Activated B cell treated with CpG ODN at 0.5 μM for 24 hours (primary cell): ENCODE data around the gene PDE6H. TPM values are rescaled to one million over a fixed set of nuclear protein-coding genes. Genes with fewer than 3 reads are reported as not detected.
A peak's percentile ranks its signal among the peaks of the same experiment; 100 is the strongest.

Experiments used
- ATAC-seq: fragments of 200-7000 bp; cut with Tn5 transposase; one replicate; pipeline ENCODE4 v1.10.0; 2021; ENCODE audit warnings: low read depth, mild to moderate bottlenecking, moderate library complexity
- CTCF ChIA-PET: fragments of 350-600 bp; sonication (Branson Sonifier 250); formaldehyde crosslinking; loops from one replicate; lab custom pipeline; 2021; ENCODE audit warnings: antibody characterized with exemption; lab: Charles Lee
- POLR2A ChIA-PET: fragments of 350-600 bp; sonication (Branson Sonifier 250); formaldehyde crosslinking; loops from one replicate; lab custom pipeline; 2021; ENCODE audit warnings: antibody characterized with exemption; lab: Charles Lee
- DNase-seq: peaks from one replicate; pipeline ENCODE4 v3.0.0; 2022
- H3K27ac Mint-ChIP-seq: one replicate; pipeline ENCODE4 v1.8.0; 2020; ENCODE audit warnings: mixed read lengths
- H3K27me3 Mint-ChIP-seq: one replicate; pipeline ENCODE4 v1.8.0; 2021; ENCODE audit warnings: mixed read lengths
- H3K36me3 Mint-ChIP-seq: one replicate; pipeline ENCODE4 v1.8.0; 2021; ENCODE audit warnings: low read depth, mixed read lengths
- H3K4me1 Mint-ChIP-seq: one replicate; pipeline ENCODE4 v1.8.0; 2021; ENCODE audit warnings: mixed read lengths
- H3K4me3 Mint-ChIP-seq: one replicate; pipeline ENCODE4 v1.8.0; 2020; ENCODE audit warnings: mild to moderate bottlenecking, mixed read lengths
- H3K9me3 Mint-ChIP-seq: one replicate; pipeline ENCODE4 v1.8.0; 2020; ENCODE audit warnings: mixed read lengths
- intact Hi-C: fragments of 100-400 bp; cut with micrococcal nuclease; formaldehyde crosslinking; loops from one replicate; pipeline ENCODE4 v1.15.1; 2024
- total RNA-seq: library from RNA; stranded (reverse); gene quantifications from 2 replicates; pipeline ENCODE4 v1.2.3, GENCODE V29; 2022
- TF ChIP-seq, protein P1 (sequence below): fragments of 200-600 bp; IDR thresholded peaks from one replicate; pipeline ENCODE4 v1.8.0; 2022; ENCODE audit warnings: antibody characterized with exemption, mild to moderate bottlenecking

The PDE6H gene
- total RNA-seq, 1 donor from 2014 or later: not detected

- Mint-ChIP-seq H3K9me3 (peaks cover 13% of the 10 kb centered on the region), H3K4me1 (peaks cover 78% of the 10 kb centered on the region), H3K27ac (peak overlapping the region; percentile 67), H3K36me3 (no peaks in the 10 kb centered on the region), H3K27me3 (no peaks in the 10 kb centered on the region), H3K4me3 (no peak overlapping the region)
- DNase-seq (no peak), ATAC-seq (no peak)
- ChIA-PET CTCF (interaction anchor here (0.8 to 5.3 kb wide), 4 partner anchors 45 to 147 kb away, joined by 3 to 139 read pairs (median 17); partner anchors contain the start of genes ART4 and ERP27), POLR2A (interaction anchor here (2.0 to 4.3 kb wide), 2 partner anchors 31 to 222 kb away, joined by 6 to 19 read pairs; partner anchors contain the start of gene ARHGDIB)
- intact Hi-C loops: loop anchor here (1.0 to 10.0 kb wide), 4 partner anchors 31 to 532 kb away; partner anchors contain the start of genes ARHGDIB, C12orf60 and WBP11
- TF ChIP-seq, protein P1, sequence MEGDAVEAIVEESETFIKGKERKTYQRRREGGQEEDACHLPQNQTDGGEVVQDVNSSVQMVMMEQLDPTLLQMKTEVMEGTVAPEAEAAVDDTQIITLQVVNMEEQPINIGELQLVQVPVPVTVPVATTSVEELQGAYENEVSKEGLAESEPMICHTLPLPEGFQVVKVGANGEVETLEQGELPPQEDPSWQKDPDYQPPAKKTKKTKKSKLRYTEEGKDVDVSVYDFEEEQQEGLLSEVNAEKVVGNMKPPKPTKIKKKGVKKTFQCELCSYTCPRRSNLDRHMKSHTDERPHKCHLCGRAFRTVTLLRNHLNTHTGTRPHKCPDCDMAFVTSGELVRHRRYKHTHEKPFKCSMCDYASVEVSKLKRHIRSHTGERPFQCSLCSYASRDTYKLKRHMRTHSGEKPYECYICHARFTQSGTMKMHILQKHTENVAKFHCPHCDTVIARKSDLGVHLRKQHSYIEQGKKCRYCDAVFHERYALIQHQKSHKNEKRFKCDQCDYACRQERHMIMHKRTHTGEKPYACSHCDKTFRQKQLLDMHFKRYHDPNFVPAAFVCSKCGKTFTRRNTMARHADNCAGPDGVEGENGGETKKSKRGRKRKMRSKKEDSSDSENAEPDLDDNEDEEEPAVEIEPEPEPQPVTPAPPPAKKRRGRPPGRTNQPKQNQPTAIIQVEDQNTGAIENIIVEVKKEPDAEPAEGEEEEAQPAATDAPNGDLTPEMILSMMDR: no peak
Measured at GRCh38 chr12:14992673-14993072, 19.8 kb downstream of the PDE6H start.

DNA sequence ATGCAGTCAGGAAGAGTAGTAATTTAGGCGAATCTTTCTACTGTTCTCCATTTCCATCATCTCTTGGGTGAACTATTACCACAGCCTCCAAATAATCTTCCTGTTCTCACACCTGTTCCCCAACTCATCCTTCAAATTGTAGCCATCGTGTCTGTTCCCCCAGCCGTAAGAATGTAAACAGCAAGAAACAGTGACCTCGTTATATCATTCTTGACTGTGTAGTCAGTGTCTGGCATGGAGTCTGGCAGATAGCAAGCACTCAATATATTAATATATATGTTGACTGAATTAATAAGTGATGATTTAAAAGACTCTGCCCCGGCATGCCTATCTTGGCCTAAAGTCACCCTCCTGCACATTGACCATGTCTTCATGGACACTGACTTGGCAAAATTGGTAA lies 20.3 kb downstream of the PDE6H start:
- intact Hi-C loops: loop anchor here (1.0 to 10.0 kb wide), 4 partner anchors 32 to 532 kb away; partner anchors contain the start of genes ARHGDIB, C12orf60 and WBP11
- POLR2A ChIA-PET: interaction anchor here (1.6 to 4.3 kb wide), 4 partner anchors 32 to 223 kb away, joined by 6 to 19 read pairs (median 12); partner anchors contain the start of gene ARHGDIB
- H3K27ac Mint-ChIP-seq: peak overlapping the region; percentile 85

DNA sequence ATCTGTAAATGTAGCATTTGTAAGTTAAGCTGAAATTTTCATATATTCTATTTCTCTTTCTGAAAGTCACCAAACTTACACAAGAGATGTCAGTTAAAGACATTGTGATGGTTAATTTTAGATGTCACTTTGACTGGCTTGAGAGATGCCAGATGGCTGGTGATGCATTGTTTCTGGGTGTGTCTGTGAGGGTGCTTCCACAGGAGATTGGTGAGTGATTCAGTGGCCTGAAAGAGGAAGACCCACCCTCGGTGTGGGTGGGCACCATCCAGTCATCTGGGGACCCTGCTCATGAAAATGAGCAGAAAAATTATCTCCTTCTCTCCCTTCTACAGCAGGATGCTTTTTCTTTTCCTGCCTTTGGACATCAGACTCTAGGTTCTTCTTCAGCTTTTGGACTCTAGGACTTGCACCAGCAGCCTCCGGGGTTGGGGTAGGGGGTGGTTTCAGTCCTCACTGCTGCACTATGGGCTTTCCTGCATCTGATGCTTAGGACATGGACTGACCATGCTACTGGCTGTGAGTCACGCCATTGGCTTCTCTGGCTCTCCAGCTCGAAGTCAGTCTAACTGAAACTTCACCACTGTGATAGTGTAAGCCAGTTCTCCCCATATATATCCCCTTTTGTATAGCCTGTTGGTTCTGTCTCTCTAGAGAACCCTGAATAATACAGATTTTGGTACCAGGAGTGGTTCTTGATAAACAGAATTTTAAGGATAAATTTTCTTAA lies 20.9 kb downstream of the PDE6H start:
- Mint-ChIP-seq H3K4me1 (peaks cover 68% of the 10 kb centered on the region), H3K9me3 (peaks cover 9% of the 10 kb centered on the region), H3K27ac (peak overlapping the region; percentile 85), H3K27me3 (peaks cover 6% of the 10 kb centered on the region), H3K36me3 (no peaks in the 10 kb centered on the region), H3K4me3 (peak overlapping the region; percentile 52)
- CTCF ChIA-PET: interaction anchor here (0.6 to 5.3 kb wide), 8 partner anchors 13 to 270 kb away, joined by 3 to 139 read pairs (median 10); partner anchors contain the start of genes ART4 and ERP27
- POLR2A ChIA-PET: interaction anchor here (1.0 to 4.3 kb wide), 6 partner anchors 32 to 223 kb away, joined by 4 to 19 read pairs (median 6); partner anchors contain the start of gene ARHGDIB
- DNase-seq: no peak
- intact Hi-C loops: loop anchor here (1.0 to 10.0 kb wide), 4 partner anchors 32 to 531 kb away; partner anchors contain the start of genes ARHGDIB, C12orf60 and WBP11
- TF ChIP-seq, protein P1: no peak
- ATAC-seq: peak; percentile 80

More for the DNA sequence above, 20.3 kb downstream of the PDE6H start:
- peak overlapping the region; percentile 52 for H3K4me3 Mint-ChIP-seq
- peaks cover 3% of the 10 kb centered on the region for H3K27me3 Mint-ChIP-seq
- TF ChIP-seq, protein P1: no peak
- DNase-seq (no peak), ATAC-seq (no peak)
- CTCF ChIA-PET: interaction anchor here (0.6 to 5.3 kb wide), 4 partner anchors 46 to 203 kb away, joined by 3 to 139 read pairs (median 17); partner anchors contain the start of genes ART4 and ERP27
- peaks cover 12% of the 10 kb centered on the region for H3K9me3 Mint-ChIP-seq
- no peaks in the 10 kb centered on the region for H3K36me3 Mint-ChIP-seq
- peaks cover 74% of the 10 kb centered on the region for H3K4me1 Mint-ChIP-seq

- intact Hi-C loops: loop anchor here (1.0 to 10.0 kb wide), 5 partner anchors 57 to 757 kb away; no protein-coding TSS in a partner anchor
- TF ChIP-seq, protein P1: no peak
- POLR2A ChIA-PET: interaction anchor here (0.7 to 4.3 kb wide), 8 partner anchors 35 to 224 kb away, joined by 3 to 19 read pairs (median 4); partner anchors contain the start of gene ART4
- Mint-ChIP-seq H3K27me3 (peaks cover 9% of the 10 kb centered on the region), H3K9me3 (peaks cover 7% of the 10 kb centered on the region), H3K4me1 (peaks cover 59% of the 10 kb centered on the region), H3K36me3 (no peaks in the 10 kb centered on the region), H3K4me3 (no peak overlapping the region), H3K27ac (peak overlapping the region; percentile 85)
- ATAC-seq (no peak), DNase-seq (no peak)
- CTCF ChIA-PET: interaction anchor here (0.7 to 5.3 kb wide), 13 partner anchors 10 to 1783 kb away, joined by 3 to 139 read pairs (median 7); partner anchors contain the start of genes ART4 and ERP27
Measured at GRCh38 chr12:14994610-14995009, 21.8 kb downstream of the PDE6H start.
